ENCODE measurements around the gene CACNA1G.

The CACNA1G gene

GRCh38 chr17:50620858-50621257, 60.3 kb downstream of the CACNA1G start:
- DNase-seq (ENCODE audit: low spot score in 2 of 2) (no peak), ATAC-seq (replicated peaks; ENCODE audit: extremely low read depth, poor library complexity, severe bottlenecking) (no peak)
- no peaks in the 10 kb centered on the region for H3K9me3 Mint-ChIP-seq
- no peaks in the 10 kb centered on the region for H3K4me1 Mint-ChIP-seq
- peaks cover 54% of the 10 kb centered on the region for H3K27me3 Mint-ChIP-seq
- H3K4me3 Mint-ChIP-seq, result no peak overlapping the region
- H3K36me3 Mint-ChIP-seq (ENCODE audit: insufficient read depth), result no peaks in the 10 kb centered on the region
- H3K27ac Mint-ChIP-seq (ENCODE audit: low read depth), result no peak overlapping the region

- Mint-ChIP-seq H3K27me3 (peaks cover 61% of the 10 kb centered on the region), H3K4me1 (no peaks in the 10 kb centered on the region), H3K9me3 (no peaks in the 10 kb centered on the region), H3K4me3 (no peak overlapping the region), H3K27ac (ENCODE audit: low read depth) (no peak overlapping the region), H3K36me3 (ENCODE audit: insufficient read depth) (no peaks in the 10 kb centered on the region)
- DNase-seq (ENCODE audit: low spot score in 2 of 2), result no peak
- no peak for ATAC-seq (replicated peaks; ENCODE audit: extremely low read depth, poor library complexity, severe bottlenecking)
Measured at GRCh38 chr17:50621574-50622031, 61.1 kb downstream of the CACNA1G start.

- Mint-ChIP-seq H3K9me3 (no peaks in the 10 kb centered on the region), H3K27ac (ENCODE audit: low read depth) (no peak overlapping the region), H3K27me3 (peaks cover 90% of the 10 kb centered on the region), H3K36me3 (ENCODE audit: insufficient read depth) (no peaks in the 10 kb centered on the region), H3K4me1 (peaks cover 5% of the 10 kb centered on the region), H3K4me3 (no peak overlapping the region)
- ATAC-seq (replicated peaks; ENCODE audit: extremely low read depth, poor library complexity, severe bottlenecking), result no peak
- no peak for DNase-seq (ENCODE audit: low spot score in 2 of 2)
Measured at GRCh38 chr17:50624321-50624934, 63.9 kb downstream of the CACNA1G start.

- Mint-ChIP-seq H3K4me1 (peaks cover 5% of the 10 kb centered on the region), H3K9me3 (no peaks in the 10 kb centered on the region), H3K4me3 (no peak overlapping the region), H3K27me3 (peaks cover 97% of the 10 kb centered on the region), H3K27ac (ENCODE audit: low read depth) (no peak overlapping the region), H3K36me3 (ENCODE audit: insufficient read depth) (no peaks in the 10 kb centered on the region)
- DNase-seq (ENCODE audit: low spot score in 2 of 2), result no peak
- no peak for ATAC-seq (replicated peaks; ENCODE audit: extremely low read depth, poor library complexity, severe bottlenecking)
Measured at GRCh38 chr17:50625032-50625871, 64.7 kb downstream of the CACNA1G start.

DNA sequence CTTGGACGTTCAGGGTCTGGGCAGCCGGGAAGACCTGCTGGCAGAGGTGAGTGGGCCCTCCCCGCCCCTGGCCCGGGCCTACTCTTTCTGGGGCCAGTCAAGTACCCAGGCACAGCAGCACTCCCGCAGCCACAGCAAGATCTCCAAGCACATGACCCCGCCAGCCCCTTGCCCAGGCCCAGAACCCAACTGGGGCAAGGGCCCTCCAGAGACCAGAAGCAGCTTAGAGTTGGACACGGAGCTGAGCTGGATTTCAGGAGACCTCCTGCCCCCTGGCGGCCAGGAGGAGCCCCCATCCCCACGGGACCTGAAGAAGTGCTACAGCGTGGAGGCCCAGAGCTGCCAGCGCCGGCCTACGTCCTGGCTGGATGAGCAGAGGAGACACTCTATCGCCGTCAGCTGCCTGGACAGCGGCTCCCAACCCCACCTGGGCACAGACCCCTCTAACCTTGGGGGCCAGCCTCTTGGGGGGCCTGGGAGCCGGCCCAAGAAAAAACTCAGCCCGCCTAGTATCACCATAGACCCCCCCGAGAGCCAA, 65.6 kb downstream of the CACNA1G start:
- DNase-seq (ENCODE audit: low spot score in 2 of 2), result peak; percentile 28 to 40
- no peak overlapping the region for H3K27ac Mint-ChIP-seq (ENCODE audit: low read depth)

GRCh38 chr17:50627036-50627781, 66.7 kb downstream of the CACNA1G start:
- H3K4me1 Mint-ChIP-seq, result peaks cover 10% of the 10 kb centered on the region
- H3K27ac Mint-ChIP-seq (ENCODE audit: low read depth), result no peak overlapping the region
- H3K36me3 Mint-ChIP-seq (ENCODE audit: insufficient read depth), result no peaks in the 10 kb centered on the region
- ATAC-seq (replicated peaks; ENCODE audit: extremely low read depth, poor library complexity, severe bottlenecking) (no peak), DNase-seq (ENCODE audit: low spot score in 2 of 2) (no peak)
- H3K9me3 Mint-ChIP-seq, result no peaks in the 10 kb centered on the region
- peaks cover 97% of the 10 kb centered on the region for H3K27me3 Mint-ChIP-seq
- no peak overlapping the region for H3K4me3 Mint-ChIP-seq

More for the DNA sequence above, 65.6 kb downstream of the CACNA1G start:
- Mint-ChIP-seq H3K9me3 (no peaks in the 10 kb centered on the region), H3K36me3 (ENCODE audit: insufficient read depth) (no peaks in the 10 kb centered on the region), H3K4me1 (peaks cover 10% of the 10 kb centered on the region), H3K27me3 (peaks cover 97% of the 10 kb centered on the region), H3K4me3 (no peak overlapping the region)
- ATAC-seq (replicated peaks; ENCODE audit: extremely low read depth, poor library complexity, severe bottlenecking), result peak; percentile 55

- Mint-ChIP-seq H3K4me3 (no peak overlapping the region), H3K27ac (ENCODE audit: low read depth) (no peak overlapping the region), H3K4me1 (peaks cover 10% of the 10 kb centered on the region), H3K27me3 (peaks cover 98% of the 10 kb centered on the region), H3K9me3 (no peaks in the 10 kb centered on the region), H3K36me3 (ENCODE audit: insufficient read depth) (no peaks in the 10 kb centered on the region)
- ATAC-seq (replicated peaks; ENCODE audit: extremely low read depth, poor library complexity, severe bottlenecking) (no peak), DNase-seq (ENCODE audit: low spot score in 2 of 2) (no peak)
Measured at GRCh38 chr17:50627782-50628601, 67.5 kb downstream of the CACNA1G start.

- Mint-ChIP-seq H3K27ac (ENCODE audit: low read depth) (no peak overlapping the region), H3K4me3 (no peak overlapping the region), H3K9me3 (no peaks in the 10 kb centered on the region), H3K27me3 (peaks cover 96% of the 10 kb centered on the region), H3K4me1 (peaks cover 10% of the 10 kb centered on the region), H3K36me3 (ENCODE audit: insufficient read depth) (no peaks in the 10 kb centered on the region)
- no peak for DNase-seq (ENCODE audit: low spot score in 2 of 2)
- ATAC-seq (replicated peaks; ENCODE audit: extremely low read depth, poor library complexity, severe bottlenecking), result no peak
Measured at GRCh38 chr17:50629902-50630301, 69.4 kb downstream of the CACNA1G start.

DNA sequence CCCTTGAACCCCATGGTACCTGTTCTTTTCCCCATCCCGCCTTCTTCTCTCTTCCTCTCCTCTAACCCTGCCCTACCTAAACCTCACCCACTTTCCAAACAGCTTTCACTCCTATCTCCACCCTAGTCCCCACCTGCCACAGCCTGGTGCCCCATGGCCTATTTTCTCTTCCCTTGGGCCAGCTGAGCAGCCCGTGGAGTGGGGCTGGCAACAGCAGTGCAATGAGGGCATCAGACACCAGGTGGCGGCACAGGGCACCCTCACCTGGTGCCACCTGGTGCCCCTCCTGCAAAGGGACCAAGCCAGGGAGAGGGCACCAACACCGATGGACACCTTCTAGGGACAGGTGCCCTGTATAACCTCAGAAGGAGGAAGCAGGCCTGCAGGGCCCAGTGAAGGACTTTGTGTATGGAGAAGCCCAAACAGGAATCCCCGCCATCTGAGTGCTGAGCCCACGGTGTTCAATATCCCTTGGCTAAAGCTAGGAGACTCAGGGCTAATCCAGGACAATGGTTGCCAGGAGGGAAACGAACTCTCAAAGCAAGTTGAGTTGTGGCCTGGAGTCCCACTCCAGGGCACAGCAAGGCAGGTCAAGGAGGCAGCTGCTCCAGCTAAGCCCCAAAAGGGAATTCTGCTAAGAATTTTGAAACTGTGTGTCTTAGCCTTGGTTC, 70.1 kb downstream of the CACNA1G start:
- peaks cover 10% of the 10 kb centered on the region for H3K4me1 Mint-ChIP-seq
- peaks cover 93% of the 10 kb centered on the region for H3K27me3 Mint-ChIP-seq
- no peak overlapping the region for H3K4me3 Mint-ChIP-seq
- H3K9me3 Mint-ChIP-seq, result no peaks in the 10 kb centered on the region
- no peaks in the 10 kb centered on the region for H3K36me3 Mint-ChIP-seq (ENCODE audit: insufficient read depth)
- DNase-seq (ENCODE audit: low spot score in 2 of 2) (peak; percentile 25 to 47), ATAC-seq (replicated peaks; ENCODE audit: extremely low read depth, poor library complexity, severe bottlenecking) (peak; percentile 36)
- no peak overlapping the region for H3K27ac Mint-ChIP-seq (ENCODE audit: low read depth)

GRCh38 chr17:50631195-50631907, 70.8 kb downstream of the CACNA1G start:
- Mint-ChIP-seq H3K4me3 (no peak overlapping the region), H3K36me3 (ENCODE audit: insufficient read depth) (no peaks in the 10 kb centered on the region), H3K27ac (ENCODE audit: low read depth) (no peak overlapping the region), H3K4me1 (peaks cover 10% of the 10 kb centered on the region), H3K27me3 (peaks cover 93% of the 10 kb centered on the region), H3K9me3 (no peaks in the 10 kb centered on the region)
- ATAC-seq (replicated peaks; ENCODE audit: extremely low read depth, poor library complexity, severe bottlenecking) (no peak), DNase-seq (ENCODE audit: low spot score in 2 of 2) (no peak)

DNA sequence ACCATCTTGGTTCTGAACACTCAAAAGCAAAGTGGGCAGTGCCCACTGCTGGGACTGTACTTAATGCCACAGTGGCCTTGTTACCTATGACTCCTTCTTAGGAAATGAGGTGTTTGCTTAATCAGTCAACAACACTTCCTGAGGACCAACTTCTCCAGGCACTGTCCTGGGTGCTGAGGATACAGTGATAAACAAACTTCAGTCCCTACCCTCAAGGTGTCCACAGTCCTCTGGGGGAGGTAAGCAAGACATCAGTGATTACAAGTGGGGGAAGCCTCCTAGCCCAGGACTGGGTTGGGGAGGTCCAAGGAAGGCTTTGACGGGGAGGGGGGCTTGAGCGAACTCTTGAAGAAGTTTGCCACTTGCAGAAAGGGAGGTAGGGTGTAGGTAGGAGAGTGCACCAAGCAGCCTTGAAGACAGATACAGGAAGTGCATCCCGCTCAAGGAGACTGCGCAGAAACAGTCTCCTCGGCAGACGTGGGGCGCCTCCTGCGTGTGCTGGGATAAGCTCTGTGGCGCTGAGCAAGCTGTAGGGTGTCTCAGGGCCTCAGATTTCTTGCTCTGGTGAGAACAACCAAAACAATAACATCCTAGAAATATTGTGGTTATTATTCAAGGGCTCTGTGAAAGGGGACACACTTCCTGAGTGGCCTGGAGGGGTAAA, 71.5 kb downstream of the CACNA1G start:
- Mint-ChIP-seq H3K36me3 (ENCODE audit: insufficient read depth) (no peaks in the 10 kb centered on the region), H3K9me3 (no peaks in the 10 kb centered on the region), H3K4me1 (peaks cover 10% of the 10 kb centered on the region), H3K27ac (ENCODE audit: low read depth) (no peak overlapping the region), H3K27me3 (peaks cover 93% of the 10 kb centered on the region), H3K4me3 (no peak overlapping the region)
- no peak for DNase-seq (ENCODE audit: low spot score in 2 of 2)
- ATAC-seq (replicated peaks; ENCODE audit: extremely low read depth, poor library complexity, severe bottlenecking), result no peak

Data from central memory CD8-positive, alpha-beta T cell (primary cell).